Karpas-422 (cell line): ENCODE data around the gene CAPZA1. TPM values are rescaled to one million over a fixed set of nuclear protein-coding genes. Genes with fewer than 3 reads are reported as not detected.

Experiments
- DNase-seq: peaks from one replicate; pipeline ENCODE4 v3.0.0-alpha.2; 2015
- H2AFZ ChIP-seq: fragments of 200-600 bp; sonication (generic); 2 replicates; pipeline ENCODE4 v1.6.1; 2014; ENCODE audit warnings: antibody characterized with exemption, low read length, mixed read lengths
- H3K27ac ChIP-seq: fragments of 200-600 bp; sonication (generic); 2 replicates; pipeline ENCODE4 v1.5.1; 2014; ENCODE audit warnings: mild to moderate bottlenecking, low read length, moderate library complexity
- H3K27me3 ChIP-seq: fragments of 200-600 bp; sonication (generic); 2 replicates; pipeline ENCODE4 v1.6.1; 2014; ENCODE audit warnings: low read length, mixed read lengths
- H3K36me3 ChIP-seq: fragments of 200-600 bp; sonication (generic); 2 replicates; pipeline ENCODE4 v1.6.1; 2014; ENCODE audit warnings: low read length, mixed read lengths; ENCODE audit not compliant: insufficient read depth
- H3K4me1 ChIP-seq: fragments of 200-600 bp; sonication (generic); 2 replicates; pipeline ENCODE4 v1.6.1; 2014; ENCODE audit warnings: mild to moderate bottlenecking, low read length, mixed read lengths
- H3K4me2 ChIP-seq: fragments of 200-600 bp; sonication (generic); 2 replicates; pipeline ENCODE4 v1.6.1; 2014; ENCODE audit warnings: low read length, low read depth, mild to moderate bottlenecking; ENCODE audit not compliant: poor library complexity, severe bottlenecking
- H3K4me3 ChIP-seq: fragments of 200-600 bp; sonication (generic); 2 replicates; pipeline ENCODE4 v1.5.1; 2014; ENCODE audit warnings: mild to moderate bottlenecking, antibody characterized with exemption, low read length, mixed read lengths
- H3K79me2 ChIP-seq: fragments of 200-600 bp; sonication (generic); 2 replicates; pipeline ENCODE4 v1.6.1; 2014; ENCODE audit warnings: mild to moderate bottlenecking, low read length, mixed read lengths
- H3K9ac ChIP-seq: fragments of 200-600 bp; sonication (generic); 2 replicates; pipeline ENCODE4 v1.6.0; 2014; ENCODE audit warnings: low read length
- H3K9me2 ChIP-seq: fragments of 200-600 bp; sonication (generic), shearing (Covaris generic); replicated peaks from 2 replicates; pipeline ENCODE4 v1.6.0; 2014; ENCODE audit warnings: mild to moderate bottlenecking, low read length, moderate library complexity; ENCODE audit not compliant: insufficient read depth
- H3K9me3 ChIP-seq: fragments of 300-700, 200-600 bp; sonication (generic); 2 replicates; pipeline ENCODE4 v1.6.1; 2014; ENCODE audit warnings: low read length, mixed read lengths
- H4K20me1 ChIP-seq: fragments of 200-600 bp; sonication (generic); 2 replicates; pipeline ENCODE4 v1.6.1; 2014; ENCODE audit warnings: mild to moderate bottlenecking, antibody characterized with exemption, low read length, low read depth; ENCODE audit not compliant: insufficient read depth
- total RNA-seq: library from RNA; depleted of rRNA; stranded (reverse); fragments of >200 nt; shearing (Covaris generic); gene quantifications from 2 replicates; pipeline ENCODE4 v1.2.3, GENCODE V29; 2014; ENCODE audit warnings: low replicate concordance

CAPZA1 gene
- total RNA-seq, 1 experiment from 2014 or later, result 225 TPM

- Histone ChIP-seq H3K36me3 (no peaks in the 10 kb centered on the region), H3K4me1 (peaks cover 3% of the 10 kb centered on the region), H4K20me1 (no peaks in the 10 kb centered on the region), H3K4me3 (no peak overlapping the region), H3K9me2 (no peaks in the 10 kb centered on the region), H3K27ac (no peak overlapping the region), H3K9ac (no peak overlapping the region), H3K4me2 (no peak overlapping the region), H3K9me3 (no peaks in the 10 kb centered on the region), H2AFZ (no peak overlapping the region), H3K27me3 (no peaks in the 10 kb centered on the region), H3K79me2 (no peaks in the 10 kb centered on the region)
- DNase-seq, result no peak
Observed at GRCh38 chr1:112687361-112687760, 67.7 kb downstream of the CAPZA1 start.

- Histone ChIP-seq H2AFZ (no peak overlapping the region), H3K4me1 (peaks cover 6% of the 10 kb centered on the region), H3K4me2 (no peak overlapping the region), H3K36me3 (no peaks in the 10 kb centered on the region), H3K79me2 (no peaks in the 10 kb centered on the region), H3K9me2 (no peaks in the 10 kb centered on the region), H3K9ac (no peak overlapping the region), H3K27me3 (no peaks in the 10 kb centered on the region), H3K4me3 (no peak overlapping the region), H3K9me3 (no peaks in the 10 kb centered on the region), H4K20me1 (no peaks in the 10 kb centered on the region), H3K27ac (no peak overlapping the region)
- DNase-seq, result no peak
Observed at GRCh38 chr1:112687785-112688496, 68.3 kb downstream of the CAPZA1 start.

- no peaks in the 10 kb centered on the region for H3K27me3 ChIP-seq
- no peaks in the 10 kb centered on the region for H3K9me2 ChIP-seq
- H3K79me2 ChIP-seq, result no peaks in the 10 kb centered on the region
- no peak for DNase-seq
- H3K4me2 ChIP-seq, result no peak overlapping the region
- H4K20me1 ChIP-seq, result no peaks in the 10 kb centered on the region
- no peaks in the 10 kb centered on the region for H3K9me3 ChIP-seq
- H3K9ac ChIP-seq, result no peak overlapping the region
- no peak overlapping the region for H2AFZ ChIP-seq
- H3K4me3 ChIP-seq, result no peak overlapping the region
- H3K36me3 ChIP-seq, result no peaks in the 10 kb centered on the region
- peaks cover 6% of the 10 kb centered on the region for H3K4me1 ChIP-seq
- no peak overlapping the region for H3K27ac ChIP-seq
Observed at GRCh38 chr1:112688781-112689193, 69.2 kb downstream of the CAPZA1 start.

- peaks cover 6% of the 10 kb centered on the region for H3K4me1 ChIP-seq
- H3K4me2 ChIP-seq, result no peak overlapping the region
- DNase-seq, result no peak
- no peaks in the 10 kb centered on the region for H4K20me1 ChIP-seq
- H3K9me3 ChIP-seq, result no peaks in the 10 kb centered on the region
- H3K27me3 ChIP-seq, result no peaks in the 10 kb centered on the region
- H3K36me3 ChIP-seq, result no peaks in the 10 kb centered on the region
- no peaks in the 10 kb centered on the region for H3K9me2 ChIP-seq
- H3K27ac ChIP-seq, result no peak overlapping the region
- H3K9ac ChIP-seq, result no peak overlapping the region
- H3K4me3 ChIP-seq, result no peak overlapping the region
- no peak overlapping the region for H2AFZ ChIP-seq
- H3K79me2 ChIP-seq, result no peaks in the 10 kb centered on the region
Observed at GRCh38 chr1:112689196-112689841, 69.7 kb downstream of the CAPZA1 start.

- no peaks in the 10 kb centered on the region for H3K36me3 ChIP-seq
- no peaks in the 10 kb centered on the region for H3K9me3 ChIP-seq
- no peak overlapping the region for H2AFZ ChIP-seq
- no peak for DNase-seq
- H3K9me2 ChIP-seq, result no peaks in the 10 kb centered on the region
- H3K4me3 ChIP-seq, result no peak overlapping the region
- no peak overlapping the region for H3K27ac ChIP-seq
- H3K79me2 ChIP-seq, result no peaks in the 10 kb centered on the region
- peaks cover 6% of the 10 kb centered on the region for H3K4me1 ChIP-seq
- no peak overlapping the region for H3K9ac ChIP-seq
- no peaks in the 10 kb centered on the region for H3K27me3 ChIP-seq
- no peak overlapping the region for H3K4me2 ChIP-seq
- H4K20me1 ChIP-seq, result no peaks in the 10 kb centered on the region
Observed at GRCh38 chr1:112689842-112690237, 70.2 kb downstream of the CAPZA1 start.

- Histone ChIP-seq H3K9me2 (no peaks in the 10 kb centered on the region), H2AFZ (no peak overlapping the region), H3K4me1 (peaks cover 6% of the 10 kb centered on the region), H3K27me3 (no peaks in the 10 kb centered on the region), H4K20me1 (no peaks in the 10 kb centered on the region), H3K9me3 (no peaks in the 10 kb centered on the region), H3K27ac (no peak overlapping the region), H3K4me2 (no peak overlapping the region), H3K4me3 (no peak overlapping the region), H3K9ac (no peak overlapping the region), H3K79me2 (no peaks in the 10 kb centered on the region), H3K36me3 (no peaks in the 10 kb centered on the region; the same call in 1 of the 2 replicates)
- no peak for DNase-seq
Observed at GRCh38 chr1:112692681-112693080, 73.0 kb downstream of the CAPZA1 start.

- no peaks in the 10 kb centered on the region; the same call in 1 of the 2 replicates for H3K36me3 ChIP-seq
- no peak overlapping the region for H3K9ac ChIP-seq
- H3K9me3 ChIP-seq, result no peaks in the 10 kb centered on the region
Observed at GRCh38 chr1:112693821-112694220, 74.2 kb downstream of the CAPZA1 start.

GRCh38 chr1:112694363-112694929 lies 74.8 kb downstream of the CAPZA1 start:
- no peak overlapping the region for H3K27ac ChIP-seq
- H3K36me3 ChIP-seq, result no peaks in the 10 kb centered on the region; the same call in 1 of the 2 replicates
- H3K4me3 ChIP-seq, result no peak overlapping the region
- no peaks in the 10 kb centered on the region for H3K9me3 ChIP-seq
- H3K27me3 ChIP-seq, result no peaks in the 10 kb centered on the region
- H3K4me2 ChIP-seq, result no peak overlapping the region
- H4K20me1 ChIP-seq, result no peaks in the 10 kb centered on the region
- H3K79me2 ChIP-seq, result no peaks in the 10 kb centered on the region
- peaks cover 6% of the 10 kb centered on the region for H3K4me1 ChIP-seq
- DNase-seq, result no peak
- no peak overlapping the region for H3K9ac ChIP-seq
- H3K9me2 ChIP-seq, result no peaks in the 10 kb centered on the region
- H2AFZ ChIP-seq, result no peak overlapping the region

More at GRCh38 chr1:112693821-112694220, 74.2 kb downstream of the CAPZA1 start:
- no peaks in the 10 kb centered on the region for H3K27me3 ChIP-seq
- H3K27ac ChIP-seq, result no peak overlapping the region
- H3K9me2 ChIP-seq, result no peaks in the 10 kb centered on the region
- H3K4me2 ChIP-seq, result no peak overlapping the region
- H3K4me1 ChIP-seq, result peaks cover 6% of the 10 kb centered on the region
- no peak for DNase-seq
- H4K20me1 ChIP-seq, result no peaks in the 10 kb centered on the region
- H2AFZ ChIP-seq, result no peak overlapping the region
- no peaks in the 10 kb centered on the region for H3K79me2 ChIP-seq
- H3K4me3 ChIP-seq, result no peak overlapping the region
